HepG2 (cell line): ENCODE results near the gene CD86. TPM values are rescaled to one million over a fixed set of nuclear protein-coding genes. Genes with fewer than 3 reads are reported as not detected.

Experiments used
- ATAC-seq: fragments of 200-7000 bp; cut with Tn5 transposase; 3 replicates; pipeline ENCODE4 v1.9.1; 2020; ENCODE audit warnings: mild to moderate bottlenecking, moderate library complexity
- BruUV-seq: library from RNA; stranded (reverse); fragments of 400-500 nt; replicated peaks from 2 replicates; lab custom pipeline; 2021; lab: Mats Ljungman, UMichigan
- CTCF ChIA-PET: fragments of 300-600 bp; formaldehyde crosslinking; extraction: SDS; loops from one replicate; lab custom pipeline; 2021; ENCODE audit warnings: low total read pairs, inconsistent platforms, low intra/inter-chr PET ratio; lab: Yijun Ruan, JAX
- POLR2A ChIA-PET: fragments of 350-600 bp; sonication (Branson Sonifier 250); formaldehyde crosslinking; loops from one replicate; lab custom pipeline; 2020; ENCODE audit warnings: antibody characterized with exemption, inconsistent platforms; lab: Yijun Ruan, JAX
- DNase-seq: peaks from one replicate; pipeline ENCODE4 v3.0.0-alpha.2; 2015; ENCODE audit warnings: low spot score
- FAIRE-seq: peaks from 3 replicates; lab custom pipeline; 2011; peaks lifted over from hg19 to GRCh38; lab: Jason Lieb, UNC
- H2AFZ ChIP-seq: one replicate; pipeline ENCODE4 v1.6.1; 2011; ENCODE audit warnings: low read length, inconsistent platforms
- H3K27ac ChIP-seq: fragments of 300-600 bp; 3 replicates; pipeline ENCODE4 v1.8.0; 2011; ENCODE audit warnings: mixed run types, mild to moderate bottlenecking, mixed read lengths, low read length, inconsistent platforms; ENCODE audit not compliant: insufficient read depth; ENCODE audit errors: extremely low read length
- H3K27me3 ChIP-seq, 2 experiments: fragments of 200-600 bp in 1 of 2; 2 replicates in 1 of 2; 3 replicates in 1 of 2; pipeline versions ENCODE4 v1.6.0 to v1.8.0; 2011; ENCODE audit warnings: low read length in 2 of 2, mild to moderate bottlenecking in 2 of 2, moderate library complexity in 2 of 2, inconsistent platforms in 1 of 2; ENCODE audit not compliant: insufficient read depth in 2 of 2, control insufficient read depth in 1 of 2
- H3K36me3 ChIP-seq, 2 experiments: fragments of 200-600 bp in 1 of 2; replicated peaks in 1 of 2; 2 replicates in 1 of 2; 3 replicates in 1 of 2; pipeline versions ENCODE4 v1.5.1 to v1.8.0; 2011; ENCODE audit warnings: low read length in 2 of 2, inconsistent platforms in 1 of 2; ENCODE audit not compliant: insufficient read depth in 2 of 2, control insufficient read depth in 1 of 2
- H3K4me1 ChIP-seq: 2 replicates; pipeline ENCODE4 v1.5.1; 2012; ENCODE audit warnings: low read length, inconsistent platforms; ENCODE audit not compliant: insufficient read depth
- H3K4me2 ChIP-seq: 2 replicates; pipeline ENCODE4 v1.6.0; 2011; ENCODE audit warnings: low read depth, low read length, inconsistent platforms
- H3K4me3 ChIP-seq, 3 experiments: fragments of 200-600 bp in 1 of 3; sonication (generic), shearing (Covaris generic) in 1 of 3; replicated peaks in 1 of 3; 2 replicates each; pipeline ENCODE4 v1.5.1; 2011 to 2016; ENCODE audit warnings: low read length in 3 of 3, inconsistent platforms in 2 of 3, low read depth in 2 of 3, mild to moderate bottlenecking in 2 of 3, control low read depth in 1 of 3, mixed read lengths in 1 of 3; ENCODE audit not compliant: insufficient read depth in 1 of 3
- H3K79me2 ChIP-seq: one replicate; pipeline ENCODE4 v1.6.1; 2011; ENCODE audit warnings: low read length, inconsistent platforms; ENCODE audit not compliant: insufficient read depth
- H3K9ac ChIP-seq: 2 replicates; pipeline ENCODE4 v1.6.0; 2011; ENCODE audit warnings: mild to moderate bottlenecking, low read depth, low read length, inconsistent platforms; ENCODE audit not compliant: insufficient read depth
- H3K9me3 ChIP-seq: 2 replicates; pipeline ENCODE4 v1.5.1; 2012; ENCODE audit warnings: mild to moderate bottlenecking, low read length
- H4K20me1 ChIP-seq: 2 replicates; pipeline ENCODE4 v1.6.0; 2011; ENCODE audit warnings: inconsistent platforms, mild to moderate bottlenecking, low read length, moderate library complexity; ENCODE audit not compliant: insufficient read depth
- ARNT2 ChIP-seq: sonication (generic); formaldehyde crosslinking; IDR thresholded peaks from 2 replicates; pipeline ENCODE4 v1.8.0; 2022; ENCODE audit warnings: mild to moderate bottlenecking, low read depth, missing genetic modification reagents, moderate library complexity
- FOSL1 ChIP-seq: sonication (generic); formaldehyde crosslinking; IDR thresholded peaks from 2 replicates; pipeline ENCODE4 v1.9.0; 2021; ENCODE audit warnings: missing genetic modification reagents, borderline replicate concordance
- GLMP ChIP-seq: sonication (generic); formaldehyde crosslinking; IDR thresholded peaks from 2 replicates; pipeline ENCODE4 v1.9.0; 2021; ENCODE audit warnings: missing genetic modification reagents, mild to moderate bottlenecking, borderline replicate concordance
- HMG20B ChIP-seq: conservative IDR thresholded peaks from 2 replicates; pipeline ENCODE4 v1.6.1; 2016; ENCODE audit warnings: missing genetic modification reagents, missing compliant biosample characterization
- IKZF4 ChIP-seq: sonication (generic); formaldehyde crosslinking; IDR thresholded peaks from 2 replicates; pipeline ENCODE4 v1.5.1; 2020; ENCODE audit warnings: borderline replicate concordance, mild to moderate bottlenecking, low read depth, missing genetic modification reagents; ENCODE audit errors: not compliant biosample characterization
- KMT2B ChIP-seq: IDR thresholded peaks from 2 replicates; pipeline ENCODE4 v1.6.1; 2016; ENCODE audit warnings: missing genetic modification reagents, missing compliant biosample characterization
- MATR3 ChIP-seq: sonication (generic); formaldehyde crosslinking; IDR thresholded peaks from 2 replicates; pipeline ENCODE4 v1.4.0; 2020; ENCODE audit warnings: missing genetic modification reagents
- MTF1 ChIP-seq: sonication (generic); formaldehyde crosslinking; IDR thresholded peaks from 2 replicates; pipeline ENCODE4 v1.5.0; 2020; ENCODE audit warnings: missing genetic modification reagents
- NCOR1 ChIP-seq: fragments of 200-600 bp; sonication (generic); IDR thresholded peaks from 2 replicates; pipeline ENCODE4 v1.7.0; 2017; ENCODE audit warnings: antibody characterized with exemption, low read length, borderline replicate concordance
- ZNF10 ChIP-seq: sonication (generic); formaldehyde crosslinking; IDR thresholded peaks from 2 replicates; pipeline ENCODE4 v1.4.0; 2020; ENCODE audit warnings: mild to moderate bottlenecking, low read depth, missing genetic modification reagents, borderline replicate concordance
- ZNF607 ChIP-seq: sonication (generic); formaldehyde crosslinking; IDR thresholded peaks from 2 replicates; pipeline ENCODE4 v1.5.1; 2020; ENCODE audit warnings: missing genetic modification reagents, mild to moderate bottlenecking, borderline replicate concordance
- ZNF7 ChIP-seq: IDR thresholded peaks from 2 replicates; pipeline ENCODE4 v1.6.1; 2016; ENCODE audit warnings: missing biosample characterization, missing genetic modification reagents
- ZNF713 ChIP-seq: sonication (generic); formaldehyde crosslinking; IDR thresholded peaks from 2 replicates; pipeline ENCODE4 v1.4.0; 2020; ENCODE audit warnings: mild to moderate bottlenecking, missing genetic modification reagents
- ZNF75D ChIP-seq: sonication (generic); formaldehyde crosslinking; IDR thresholded peaks from 2 replicates; pipeline ENCODE4 v1.8.1; 2023; ENCODE audit warnings: missing genetic modification reagents, mild to moderate bottlenecking, borderline replicate concordance
- ZNF766 ChIP-seq: sonication (generic); formaldehyde crosslinking; IDR thresholded peaks from 2 replicates; pipeline ENCODE4 v1.5.0; 2020; ENCODE audit warnings: missing genetic modification reagents, borderline replicate concordance
- ZUFSP ChIP-seq: sonication (generic); formaldehyde crosslinking; IDR thresholded peaks from 2 replicates; pipeline ENCODE4 v1.9.0; 2021; ENCODE audit warnings: missing genetic modification reagents, mild to moderate bottlenecking, borderline replicate concordance
- WGBS: methylation state at CpG from one replicate; pipeline ENCODE4 v1.1.6; 2017; ENCODE audit warnings: low lambda C conversion rate; 5-methylcytosine and 5-hydroxymethylcytosine counted together
- in situ Hi-C: cut with HindIII; loops from 2 replicates; pipeline ENCODE4 v1.10.0; 2017; ENCODE audit warnings: low pct_unique_long_range_greater_than_20kb; ENCODE audit not compliant: extremely low pct_ligation_motif_present
- intact Hi-C: fragments of 100-400 bp; cut with micrococcal nuclease; formaldehyde crosslinking; loops from one replicate; pipeline ENCODE4 v1.10.0; 2022; ENCODE audit not compliant: unreplicated experiment
- polyA plus RNA-seq, 8 experiments: library from polyadenylated mRNA; depleted of rRNA in 3 of 8; stranded (reverse) in 7 of 8; unstranded in 1 of 8; fragments of >200 nt; fragmentation: Illumina TruSeq in 4 of 8; extraction: Trizol in 4 of 8; gene quantifications; 2 replicates each; pipeline versions ENCODE4 v1.2.1 to v1.2.3, GENCODE V29; 2011 to 2016; ENCODE audit warnings: low read depth in 4 of 8, missing spikeins in 1 of 8, mixed read lengths in 1 of 8; ENCODE audit not compliant: insufficient read depth in 1 of 8
- total RNA-seq, 5 experiments: library from RNA; depleted of rRNA; stranded (reverse); fragments of >200 nt; fragmentation: Illumina TruSeq; extraction: Trizol; gene quantifications; 2 replicates each; pipeline ENCODE4 v1.2.3, GENCODE V29; 2016; ENCODE audit warnings: low read depth in 1 of 5

Gene CD86
- total and polyA plus RNA-seq, 2 of the 13 experiments (the other 11 are each of a cell fraction or from before 2014, with no cell fraction given): not detected

- WGBS: 6% methylated on average over 1 of the region's 1 CpG
- FAIRE-seq: no peak
Observed at GRCh38 chr3:122014741-122015140, 40.4 kb upstream of the CD86 start.

More at GRCh38 chr3:122014741-122015140, 40.4 kb upstream of the CD86 start:
- no peaks in the 10 kb centered on the region for H3K9me3 ChIP-seq
- CTCF ChIA-PET: no interaction called here
- ATAC-seq: no peak
- no peaks in the 10 kb centered on the region for H3K79me2 ChIP-seq
- POLR2A ChIA-PET: no interaction called here
- no peak overlapping the region for H2AFZ ChIP-seq
- H3K4me1 ChIP-seq: no peaks in the 10 kb centered on the region
- in situ Hi-C loops: no loop called here
- H4K20me1 ChIP-seq: no peaks in the 10 kb centered on the region
- no TSS peak for BruUV-seq
- H3K4me2 ChIP-seq: no peak overlapping the region
- no peak for DNase-seq
- no peaks in the 10 kb centered on the region for H3K36me3 ChIP-seq
- H3K9ac ChIP-seq: no peak overlapping the region
- intact Hi-C loops: no loop called here
- no peak overlapping the region for H3K27ac ChIP-seq
- TF ChIP-seq ZNF766 (CRISPR knock-in tag): no peak
- TF ChIP-seq GLMP (CRISPR knock-in tag): no peak
- TF ChIP-seq ZNF75D (CRISPR knock-in tag): no peak
- no peak for TF ChIP-seq KMT2B (CRISPR knock-in tag)
- TF ChIP-seq ARNT2: no peak
- no peak for TF ChIP-seq ZNF10 (CRISPR knock-in tag)
- no peak for TF ChIP-seq ZNF7 (CRISPR knock-in tag)
- TF ChIP-seq NCOR1: no peak
- TF ChIP-seq IKZF4 (CRISPR knock-in tag): no peak
- TF ChIP-seq MATR3 (CRISPR knock-in tag): no peak
- TF ChIP-seq ZNF713 (CRISPR knock-in tag): no peak
- no peak for TF ChIP-seq FOSL1 (CRISPR knock-in tag)
- TF ChIP-seq MTF1 (CRISPR knock-in tag): no peak
- no peak for TF ChIP-seq ZUFSP (CRISPR knock-in tag)
- no peak for TF ChIP-seq ZNF607 (CRISPR knock-in tag)
- TF ChIP-seq HMG20B (CRISPR knock-in tag): no peak
- H3K27me3 ChIP-seq: peaks cover 0 to 4% of the 10 kb centered on the region in 2 experiments; a peak in 1 of 5 replicates
- no peak overlapping the region for H3K4me3 ChIP-seq
